Posterior vena cava (tissue), 2 donors: ENCODE measurements around the gene ACTR1B. TPM values are rescaled to one million over a fixed set of nuclear protein-coding genes. Genes with fewer than 3 reads are reported as not detected.
A peak's percentile ranks its signal among the peaks of the same experiment; 100 is the strongest.
"Not testable (repeated sequence)": the region's sequence is repeated elsewhere in the genome, so short reads cannot be mapped to it uniquely, and the experiment has no call there.

Source experiments
- DNase-seq: peaks from one replicate; pipeline ENCODE4 v3.0.0-alpha.2; 2020; ENCODE audit warnings: low spot score
- intact Hi-C, 2 donors: fragments of 100-400 bp; cut with DNase I; formaldehyde crosslinking; loops; one replicate each; pipeline versions ENCODE4 v1.14.1 to v1.14.2; 2022 to 2023
- long read RNA-seq, 2 donors: library from polyadenylated mRNA; unstranded; transcript quantifications; one replicate each; pipeline ENCODE4 v2.0.0, GENCODE V29; 2020 to 2021
- total RNA-seq, 2 donors: library from RNA; stranded (reverse); fragmentation: NEBNext Ultra II Directional; extraction: Animal tissue kit (Norgen Biotek cat#: 25700); gene quantifications; one replicate each; pipeline ENCODE4 v1.2.1, GENCODE V29; 2021
- donor health status: DM: yes; HTN: yes; CAD: no.
- donor health status: DM: yes; HTN: yes; CAD: no.

The ACTR1B gene
- total RNA-seq: 10 to 100 TPM; 45.3 to 61.1 TPM
- long read RNA-seq, donor 1, transcript ACTR1B-201 (11 exons, 2,243 nt): major isoform, 13 of 17 reads
- long read RNA-seq, donor 1, partial matches to known transcripts: 3 of 17 reads
- long read RNA-seq, donor 1, other reads (novel, unspliced or antisense): 1 of 17 reads
- long read RNA-seq, donor 2, transcript ACTR1B-201 (11 exons, 2,243 nt): major isoform, 165 of 229 reads
- long read RNA-seq, donor 2, partial matches to known transcripts: 31 of 229 reads
- long read RNA-seq, donor 2, other reads (novel, unspliced or antisense): 33 of 229 reads

DNA sequence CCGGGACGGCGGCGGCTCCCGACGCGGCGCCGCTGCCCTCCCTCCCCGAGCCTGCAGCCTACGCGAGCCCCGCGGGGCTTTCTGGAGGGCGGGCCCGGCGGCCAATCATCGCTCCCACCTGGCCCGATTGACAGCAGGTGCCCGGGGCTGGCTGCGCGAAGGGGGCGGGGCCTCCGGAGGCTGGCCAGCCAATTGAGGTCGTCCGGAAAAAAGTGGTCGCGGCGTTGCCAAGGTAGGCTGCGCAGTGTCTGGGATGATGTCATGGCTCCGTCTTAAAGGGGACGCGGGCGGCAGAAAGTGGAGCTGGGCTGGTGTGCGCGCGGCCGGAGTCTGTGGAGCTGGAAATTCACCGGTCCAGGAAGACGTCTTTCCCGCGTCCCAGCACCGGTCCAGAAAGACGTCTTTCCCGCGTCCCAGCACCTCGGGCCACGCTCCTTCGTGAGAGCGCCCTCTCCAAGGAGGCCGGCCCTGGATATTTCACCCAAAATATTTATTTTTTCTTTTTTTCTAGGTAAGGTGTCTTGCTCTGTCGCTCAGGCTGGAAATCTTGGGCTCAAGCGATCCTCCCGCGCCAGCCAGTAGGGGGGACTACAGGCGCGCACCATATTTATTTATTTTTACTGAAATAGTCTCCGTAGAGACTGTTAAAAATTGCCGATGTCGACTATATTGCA, at the start of gene ACTR1B:
Gene ACTR1B (minus strand): TSS at position 83 of the 674 bp plus-strand sequence. CDS start 154 bp downstream, outside the sequence.
- intact Hi-C loops: no loop called here
- peak; percentile 98 for DNase-seq

DNA sequence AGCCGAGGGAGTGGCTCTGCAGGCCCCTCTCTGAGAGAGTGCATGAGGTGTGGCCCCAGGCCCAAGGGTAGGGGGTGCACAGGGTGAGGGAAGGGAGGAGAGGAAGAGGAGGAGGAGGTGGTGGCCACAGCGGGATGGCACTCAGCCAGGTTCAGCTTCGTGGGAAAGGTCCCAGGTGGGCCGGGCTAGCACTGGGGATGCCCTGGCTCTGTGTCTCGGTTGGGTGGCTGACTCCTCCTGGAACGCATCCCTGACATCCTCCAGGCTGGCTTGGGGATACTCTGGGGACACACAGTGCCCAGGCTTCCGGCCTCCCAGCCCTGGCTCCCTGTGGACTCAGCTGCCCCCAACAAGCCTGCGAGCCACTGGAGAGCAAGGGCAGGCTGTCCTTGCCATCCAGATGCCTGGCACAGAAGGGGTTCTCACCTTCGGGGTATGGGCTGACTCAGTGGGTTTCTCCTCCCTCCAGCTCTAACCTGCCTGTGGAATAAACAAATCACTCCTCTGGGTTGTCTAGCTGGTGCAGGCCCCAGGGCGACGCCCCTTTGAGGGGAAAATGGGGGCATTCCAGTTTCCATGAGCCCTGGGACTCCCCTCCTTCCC, 49.0 kb upstream of the ACTR1B start:
- intact Hi-C loops: no loop called here
- DNase-seq: peak; percentile 69

DNA sequence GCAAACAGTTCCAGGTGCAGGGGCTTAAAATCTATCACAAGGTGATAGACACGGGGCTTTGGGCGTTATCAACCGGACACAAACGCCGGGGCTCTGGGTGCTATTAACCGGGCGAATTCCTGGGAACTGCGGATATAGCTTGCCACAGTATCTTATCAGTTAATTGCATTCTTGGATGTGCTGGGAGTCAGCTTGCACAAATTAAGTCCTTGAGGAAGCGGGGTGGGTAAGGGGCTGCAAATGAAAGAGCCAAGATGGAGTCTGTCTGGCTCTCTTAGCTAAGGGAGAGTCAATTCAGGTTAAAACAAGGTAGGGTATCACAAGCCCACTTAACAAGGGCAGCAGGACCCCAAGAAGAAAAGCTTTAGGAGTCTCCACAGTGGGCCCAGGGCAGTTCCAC, 48.3 kb upstream of the ACTR1B start:
- DNase-seq: peak; percentile 40
- intact Hi-C loops: not testable (repeated sequence)

DNA sequence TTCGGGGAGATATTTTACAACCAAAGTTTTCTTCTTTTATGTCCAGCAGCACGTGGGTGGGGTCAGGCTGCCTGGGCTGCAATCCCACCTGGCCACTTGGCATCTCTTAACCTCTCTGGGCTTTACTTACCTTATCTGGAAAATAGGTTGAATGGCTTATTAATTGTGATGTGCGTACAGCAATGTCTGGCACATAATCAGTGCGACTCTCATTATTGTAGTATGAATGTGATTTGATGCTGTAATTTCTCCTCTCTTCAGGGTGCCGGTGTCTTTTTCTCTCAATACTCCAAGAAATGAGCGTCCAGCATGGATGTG, 47.5 kb upstream of the ACTR1B start:
- intact Hi-C loops: no loop called here

DNA sequence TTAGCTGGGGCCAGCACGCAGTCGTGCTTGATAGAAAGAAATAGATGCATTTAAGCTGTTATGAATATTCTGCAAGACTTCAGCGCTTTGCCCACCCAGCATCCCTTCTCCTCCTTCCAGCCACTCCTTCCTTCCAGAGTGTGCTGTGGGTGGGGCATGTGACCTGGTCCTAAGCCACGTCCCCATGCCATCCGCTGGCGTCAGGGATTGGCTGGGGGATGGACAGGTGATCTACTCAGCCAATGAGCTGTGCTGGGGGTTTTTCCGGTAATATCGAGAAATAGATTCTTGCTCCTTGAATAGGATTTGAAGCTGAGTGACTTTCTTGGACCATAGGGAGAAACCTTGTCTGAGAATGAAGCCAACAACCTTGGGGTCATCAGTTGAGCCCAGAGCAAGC, 44.8 kb upstream of the ACTR1B start:
- DNase-seq: no peak
- intact Hi-C loops: loop anchor here (5.0 to 10.0 kb wide), 2 partner anchors 676 to 1779 kb away; no protein-coding TSS in a partner anchor

More for the DNA sequence above, 47.5 kb upstream of the ACTR1B start:
- no peak for DNase-seq

DNA sequence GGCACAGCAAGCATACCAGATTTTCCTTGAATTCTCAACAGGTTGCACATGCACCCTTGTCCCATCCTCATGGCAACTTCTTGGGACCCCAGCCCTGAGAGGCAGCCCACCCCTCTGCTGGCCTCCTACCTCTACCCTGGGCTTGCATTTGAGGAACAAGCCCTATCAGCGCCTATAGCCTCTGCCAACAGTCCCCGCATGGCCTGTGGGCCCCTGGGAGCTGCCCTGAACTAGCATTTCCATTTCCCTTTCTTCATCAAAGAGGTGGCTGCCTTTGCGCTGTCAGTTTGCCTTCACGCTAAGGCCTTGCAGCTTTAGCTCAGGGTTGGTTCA, 44.2 kb upstream of the ACTR1B start:
- DNase-seq: peak; percentile 54
- intact Hi-C loops: loop anchor here (5.0 to 10.0 kb wide), 2 partner anchors 677 to 1779 kb away; no protein-coding TSS in a partner anchor

DNA sequence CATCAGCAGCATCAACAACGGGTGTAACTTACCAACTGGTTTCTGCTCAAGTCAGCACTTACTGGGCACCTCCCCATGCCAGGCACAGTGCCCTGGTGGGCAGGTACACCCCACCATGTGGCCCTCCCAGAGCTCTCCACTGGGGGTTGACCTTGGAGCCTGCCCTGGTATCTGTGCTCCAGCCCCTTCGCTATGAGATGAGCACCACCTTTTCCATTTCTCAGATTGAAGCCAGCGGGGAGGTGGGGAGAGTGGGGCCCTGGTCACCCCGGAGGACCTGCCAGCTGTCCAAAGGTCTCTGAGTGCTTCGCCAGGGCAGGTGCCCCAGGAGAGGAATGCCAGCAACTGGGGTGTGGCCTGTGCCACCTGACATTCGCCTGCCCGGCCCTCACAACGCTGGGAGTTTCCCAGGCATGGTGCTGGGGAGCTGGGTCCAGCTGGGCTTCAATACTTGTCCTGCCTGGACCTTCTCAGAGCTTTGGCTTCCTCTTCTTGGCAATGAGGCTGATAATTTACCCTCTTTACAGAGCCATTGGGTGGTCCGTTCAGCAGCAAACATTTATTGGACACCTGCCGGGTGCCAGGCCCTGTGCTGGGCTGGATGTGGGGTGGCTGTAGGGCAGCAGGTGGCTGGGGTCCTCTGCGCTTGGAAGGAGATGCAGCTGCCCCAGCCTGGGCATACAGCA, 43.7 kb upstream of the ACTR1B start:
- intact Hi-C loops: loop anchor here (5.0 to 10.0 kb wide), 2 partner anchors 677 to 1780 kb away; no protein-coding TSS in a partner anchor
- peak; percentile 77 for DNase-seq

DNA sequence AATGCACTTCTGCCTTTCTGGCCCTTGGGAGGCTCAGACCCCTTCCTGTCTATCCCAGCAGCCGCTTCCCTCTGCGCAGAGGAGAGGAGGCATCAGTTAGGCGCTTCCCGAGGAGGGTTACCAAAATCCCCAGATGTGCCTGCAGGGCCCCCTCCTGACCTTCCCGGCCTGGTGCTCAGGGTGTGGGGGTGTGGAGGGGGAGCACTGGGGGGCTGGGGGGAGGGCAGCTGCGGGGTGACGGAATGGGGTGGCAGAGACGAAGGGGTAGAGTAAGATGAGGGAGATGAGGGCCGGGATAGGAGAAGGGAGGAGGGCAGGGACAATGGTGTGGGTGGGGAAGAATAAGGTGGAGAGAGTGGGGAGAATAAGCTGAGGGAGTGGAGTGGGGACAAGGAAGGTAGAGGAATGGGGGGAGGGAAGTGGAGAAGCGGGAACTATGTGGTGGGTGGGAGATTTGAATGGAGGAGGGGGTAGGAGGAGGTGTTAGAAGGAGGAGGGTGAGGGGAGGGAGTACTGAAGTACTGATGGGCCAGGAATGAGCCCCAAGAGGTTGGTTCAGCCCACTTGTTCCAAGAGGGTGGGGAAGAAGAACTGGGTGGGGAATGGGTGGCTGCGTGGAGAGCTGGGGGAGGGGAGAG, 43.0 kb upstream of the ACTR1B start:
- DNase-seq: peak; percentile 28
- intact Hi-C loops: loop anchor here (5.0 to 10.0 kb wide), 2 partner anchors 678 to 1780 kb away; no protein-coding TSS in a partner anchor

DNA sequence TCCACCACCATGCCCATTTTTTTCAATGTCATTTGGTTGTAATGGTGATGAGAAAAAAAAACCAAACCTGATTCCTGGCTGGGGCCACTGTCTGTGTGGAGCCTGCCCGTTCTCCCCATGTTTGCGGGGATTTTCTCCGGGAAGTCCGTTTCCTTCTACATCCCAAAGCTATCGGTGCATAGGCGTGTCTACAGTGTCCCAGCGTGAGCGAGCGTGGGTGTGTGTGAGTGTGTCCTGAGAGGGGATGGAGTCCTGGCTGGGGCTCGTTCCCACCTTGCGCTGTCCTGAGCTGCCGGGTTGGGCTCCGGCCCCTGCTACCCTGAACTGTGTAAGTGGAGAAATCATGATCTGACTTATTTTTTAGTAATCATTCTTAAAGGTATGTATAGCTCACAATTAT, 42.3 kb upstream of the ACTR1B start:
- DNase-seq: peak; percentile 74
- intact Hi-C loops: loop anchor here (5.0 to 10.0 kb wide), 2 partner anchors 679 to 1781 kb away; no protein-coding TSS in a partner anchor

DNA sequence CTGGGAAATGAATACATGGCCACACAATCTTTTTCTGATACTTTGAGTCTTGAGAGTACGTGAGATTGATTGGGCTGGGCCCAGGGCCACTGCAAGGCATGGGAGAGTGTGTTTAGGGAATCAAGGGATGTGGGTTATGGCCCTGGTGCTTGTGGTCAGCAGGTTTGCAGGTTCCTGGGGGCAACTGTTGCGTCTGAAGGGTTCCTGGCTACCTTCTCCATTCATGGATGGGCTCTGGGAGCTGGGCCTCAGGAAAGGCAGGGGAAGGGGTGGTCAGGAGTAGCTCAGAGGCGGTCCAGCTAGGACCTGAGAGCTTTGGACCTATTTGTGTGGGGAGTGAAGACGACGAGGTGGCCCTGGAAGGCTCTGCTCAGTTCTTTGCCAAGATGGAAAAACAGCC, 41.1 kb upstream of the ACTR1B start:
- DNase-seq: no peak
- intact Hi-C loops: loop anchor here (5.0 to 10.0 kb wide), 2 partner anchors 680 to 1782 kb away; no protein-coding TSS in a partner anchor

DNA sequence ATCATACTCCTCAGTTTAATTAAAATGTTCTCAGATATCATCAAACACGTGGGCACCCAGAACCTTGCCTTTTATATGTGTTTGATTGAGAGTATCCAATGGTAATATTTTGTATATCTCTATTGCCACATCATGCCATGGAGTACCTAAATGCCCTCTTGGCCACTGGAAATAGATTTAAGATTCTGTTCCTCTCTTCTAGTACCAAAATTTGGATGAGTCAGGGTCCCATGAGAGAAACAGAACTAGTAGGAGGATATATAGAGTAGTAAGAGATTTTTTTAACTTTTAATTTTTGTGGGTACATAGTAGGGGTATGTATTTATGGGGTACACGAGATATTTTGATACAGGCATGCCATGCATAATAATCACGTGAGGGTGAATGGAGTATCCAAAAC, 39.9 kb upstream of the ACTR1B start:
- DNase-seq: no peak
- intact Hi-C loops: loop anchor here in 1 of 2 donors (10.0 kb wide), 1 partner anchor 681 kb away; no protein-coding TSS in a partner anchor

DNA sequence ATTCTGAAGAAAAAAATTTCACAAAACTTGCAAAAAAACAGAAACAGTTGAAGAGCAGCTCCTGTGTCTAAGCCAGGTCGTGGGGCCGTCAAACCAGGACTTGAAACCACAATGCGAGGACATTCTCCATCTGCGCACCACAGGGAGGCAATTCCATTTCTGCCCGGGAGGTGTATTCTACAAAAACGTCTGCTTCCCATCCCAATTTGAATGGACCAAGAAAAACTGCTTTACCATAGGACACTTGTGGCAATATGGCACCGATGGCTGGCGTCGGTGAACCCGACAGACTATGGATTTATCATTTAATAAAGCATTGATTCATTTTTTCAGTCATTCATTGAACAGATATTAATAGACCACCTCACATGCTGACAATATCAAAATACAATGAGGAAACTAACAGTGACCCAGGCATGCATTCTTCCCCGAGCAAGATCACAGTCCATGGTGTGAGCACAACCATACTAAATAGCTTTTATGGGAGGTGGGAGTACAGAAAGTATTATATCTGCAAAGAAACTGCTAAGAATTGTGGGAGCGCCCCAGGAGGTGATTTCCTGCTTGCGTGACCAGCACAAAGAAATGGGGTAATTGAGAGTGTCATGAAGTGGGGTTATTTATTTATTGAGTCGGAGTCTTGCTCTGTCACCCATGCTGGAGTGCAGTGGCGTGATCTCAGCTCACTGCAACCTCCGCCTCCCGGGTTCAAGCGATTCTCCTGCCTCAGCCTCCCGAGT, 39.1 kb upstream of the ACTR1B start:
- intact Hi-C loops: loop anchor here in 1 of 2 donors (10.0 kb wide), 1 partner anchor 682 kb away; no protein-coding TSS in a partner anchor
- DNase-seq: no peak

DNA sequence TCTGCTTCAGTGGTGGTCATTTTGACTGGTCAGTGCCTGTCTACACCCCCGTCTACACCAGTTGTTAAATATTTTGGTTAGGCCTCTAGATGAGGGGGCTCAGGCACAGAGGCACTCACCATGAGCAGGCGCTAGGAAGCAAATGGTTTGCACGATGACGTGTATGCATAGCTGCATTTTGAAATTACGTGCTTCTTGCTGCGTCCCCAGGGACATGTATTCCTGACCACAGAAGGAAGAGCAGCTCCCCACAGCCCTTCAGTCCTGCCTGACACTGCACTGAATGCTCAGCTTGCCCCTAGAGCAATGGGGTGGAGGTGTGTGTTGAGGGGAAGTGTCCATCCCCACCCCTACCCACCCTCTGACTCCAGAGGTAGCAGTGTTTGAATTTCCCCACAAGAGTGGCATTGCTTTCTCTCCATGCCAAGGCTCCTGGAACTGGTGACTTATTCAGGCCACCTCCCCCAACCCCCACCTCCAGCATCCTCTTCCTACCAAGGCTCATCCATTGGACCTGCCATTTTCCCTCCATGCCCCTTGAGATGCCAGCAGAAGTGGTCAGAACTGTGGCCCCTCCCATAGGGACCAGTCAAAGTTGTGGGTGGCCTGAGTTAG, 38.1 kb upstream of the ACTR1B start:
- intact Hi-C loops: loop anchor here in 1 of 2 donors (10.0 kb wide), 1 partner anchor 683 kb away; no protein-coding TSS in a partner anchor
- DNase-seq: no peak

DNA sequence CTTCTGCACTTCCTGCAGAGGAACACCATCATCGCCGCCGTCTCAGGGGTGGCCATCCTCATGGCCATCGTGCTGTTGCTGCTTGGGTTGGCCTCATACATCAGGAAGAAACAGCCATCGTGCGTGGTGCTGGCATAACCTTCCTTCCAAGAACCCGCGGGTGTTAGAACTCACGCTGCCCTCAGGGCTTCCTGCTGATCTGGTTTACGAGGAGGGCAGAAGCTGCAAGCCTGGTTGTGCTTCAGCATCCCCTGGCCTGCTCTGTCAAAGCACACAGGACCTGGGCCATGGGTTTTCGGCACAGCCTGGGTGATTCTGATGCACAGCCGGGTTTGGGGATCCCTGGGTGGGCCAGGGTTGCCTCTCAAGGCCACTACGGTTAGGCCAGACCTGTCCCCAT, 37.3 kb upstream of the ACTR1B start:
- DNase-seq: no peak
- intact Hi-C loops: loop anchor here in 1 of 2 donors (10.0 kb wide), 1 partner anchor 684 kb away; no protein-coding TSS in a partner anchor

DNA sequence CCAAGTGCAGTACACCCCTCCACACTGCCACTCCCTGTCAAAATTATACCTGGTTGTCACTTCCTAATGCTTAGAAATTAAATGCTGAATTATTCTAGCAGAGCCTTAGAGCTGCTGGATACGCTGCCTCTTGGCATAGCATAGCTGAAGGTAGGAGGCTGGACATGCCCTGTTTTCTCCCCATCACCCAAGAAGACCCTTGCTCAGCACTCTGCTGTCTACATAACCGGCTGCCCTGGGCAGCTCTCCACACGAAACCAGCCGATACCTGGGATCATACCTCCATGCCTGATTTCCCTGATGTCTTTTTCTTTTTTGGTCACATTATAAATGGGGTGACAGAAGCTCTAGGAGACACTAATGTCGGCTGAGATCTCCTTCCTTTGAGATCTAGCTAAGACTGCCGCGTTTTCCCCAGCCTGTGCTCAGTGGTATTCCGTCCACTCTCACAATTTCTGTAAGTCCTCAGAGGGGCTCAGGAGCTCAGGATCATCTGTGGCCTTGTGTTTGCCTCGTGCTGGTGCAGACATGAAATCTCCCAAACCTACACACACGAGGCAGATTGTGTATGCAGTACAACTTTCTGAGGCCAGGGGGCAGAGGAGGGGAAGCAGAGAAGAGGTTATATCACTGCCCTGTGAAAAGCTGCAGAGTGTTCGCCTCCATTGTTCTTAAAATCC, 36.1 kb upstream of the ACTR1B start:
- intact Hi-C loops: loop anchor here in 1 of 2 donors (5.0 to 10.0 kb wide), 2 partner anchors 108 to 685 kb away; no protein-coding TSS in a partner anchor
- DNase-seq: no peak

DNA sequence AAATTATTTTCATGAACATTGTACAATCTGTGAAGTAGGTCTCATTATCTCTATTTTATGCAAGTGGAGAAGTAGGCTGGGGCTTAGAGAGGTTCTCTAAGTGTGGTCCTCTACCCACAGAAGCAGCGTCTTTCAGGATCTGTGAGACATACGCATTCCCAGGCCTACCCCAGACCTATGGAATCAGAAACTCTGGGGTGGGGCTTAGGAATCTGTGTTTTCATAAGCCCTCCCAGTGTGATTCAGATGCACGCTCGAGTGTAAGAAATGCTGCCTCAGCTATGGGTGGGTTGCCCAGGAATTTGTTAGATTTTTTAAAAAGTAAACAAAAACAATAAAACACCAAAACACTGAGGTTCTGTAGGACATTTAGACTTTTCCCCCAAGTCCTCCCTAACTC, 34.7 kb upstream of the ACTR1B start:
- DNase-seq: no peak
- intact Hi-C loops: loop anchor here in 1 of 2 donors (5.0 kb wide), 1 partner anchor 106 kb away; no protein-coding TSS in a partner anchor
